ENCODE measurements around the gene MEAK7. TPM values are rescaled to one million over a fixed set of nuclear protein-coding genes. Genes with fewer than 3 reads are reported as not detected.

MEAK7 gene
- total RNA-seq, 2 experiments from 2014 or later: 21.1 to 22.4 TPM

GRCh38 chr16:84483882-84484565 is 20.4 kb downstream of the MEAK7 start:
- TF ChIP-seq CTCF (IDR thresholded peaks at IDR 0.05): no peak
- DNase-seq (no peak), ATAC-seq (no peak)
- Mint-ChIP-seq H3K9me3 (no peaks in the 10 kb centered on the region), H3K4me3 (no peak overlapping the region), H3K27me3 (no peaks in the 10 kb centered on the region), H3K4me1 (ENCODE audit: low read depth) (no peaks in the 10 kb centered on the region), H3K27ac (no peak overlapping the region), H3K36me3 (ENCODE audit: low read depth) (peaks cover 4% of the 10 kb centered on the region)
- intact Hi-C loops (cut with micrococcal nuclease): loop anchor here (10.0 kb wide), 1 partner anchor 199 kb away; no protein-coding TSS in a partner anchor
- ChIA-PET CTCF (interaction anchor here (0.8 to 4.4 kb wide), 6 partner anchors 10 to 297 kb away, joined by 3 to 31 read pairs (median 4); partner anchors contain the start of gene TAF1C), POLR2A (interaction anchor here (0.7 kb wide), 1 partner anchor 9 kb away, joined by 3 read pairs; no protein-coding TSS in a partner anchor)

- Mint-ChIP-seq H3K4me1 (ENCODE audit: low read depth) (peaks cover 5% of the 10 kb centered on the region), H3K27me3 (no peaks in the 10 kb centered on the region), H3K9me3 (no peaks in the 10 kb centered on the region), H3K27ac (no peak overlapping the region), H3K4me3 (no peak overlapping the region), H3K36me3 (ENCODE audit: low read depth) (peaks cover 4% of the 10 kb centered on the region)
- ChIA-PET POLR2A (no interaction called here), CTCF (interaction anchor here (1.1 to 4.4 kb wide), 3 partner anchors 23 to 207 kb away, joined by 4 to 31 read pairs (median 5); no protein-coding TSS in a partner anchor)
- TF ChIP-seq CTCF (IDR thresholded peaks at IDR 0.05): no peak
- ATAC-seq (no peak), DNase-seq (no peak)
- intact Hi-C loops (cut with micrococcal nuclease): loop anchor here (10.0 kb wide), 1 partner anchor 198 kb away; no protein-coding TSS in a partner anchor
Measured at GRCh38 chr16:84482951-84483881, 21.2 kb downstream of the MEAK7 start.

- intact Hi-C loops (cut with micrococcal nuclease): loop anchor here (10.0 kb wide), 1 partner anchor 197 kb away; no protein-coding TSS in a partner anchor
Measured at GRCh38 chr16:84482001-84482891, 22.2 kb downstream of the MEAK7 start.

More at GRCh38 chr16:84482001-84482891, 22.2 kb downstream of the MEAK7 start:
- no peak for ATAC-seq
- Mint-ChIP-seq H3K27me3 (no peaks in the 10 kb centered on the region), H3K9me3 (no peaks in the 10 kb centered on the region), H3K27ac (no peak overlapping the region), H3K36me3 (ENCODE audit: low read depth) (peaks cover 4% of the 10 kb centered on the region), H3K4me3 (no peak overlapping the region), H3K4me1 (ENCODE audit: low read depth) (peaks cover 6% of the 10 kb centered on the region)
- TF ChIP-seq CTCF (IDR thresholded peaks at IDR 0.05): no peak
- POLR2A ChIA-PET: no interaction called here
- CTCF ChIA-PET: interaction anchor here (0.7 to 4.4 kb wide), 4 partner anchors 12 to 206 kb away, joined by 3 to 31 read pairs (median 4); no protein-coding TSS in a partner anchor
- no peak for DNase-seq
